ENCODE measurements around the gene BMP6. TPM values are rescaled to one million over a fixed set of nuclear protein-coding genes. Genes with fewer than 3 reads are reported as not detected.

The BMP6 gene
- total RNA-seq, 1 experiment from 2014 or later, result 1.6 TPM

- no TSS peak for BruUV-seq (replicated peaks)
- no peak overlapping the region for H3K4me3 ChIP-seq (replicated peaks in 1 of 2; ENCODE audit: low read depth in 1 of 2, low read length in 2 of 2)
- ChIA-PET CTCF (no interaction called here), POLR2A (no interaction called here), RAD21 (ENCODE audit: low non-redundant PET in 1 of 2, low total read pairs in 2 of 2, uncharacterized antibody in 2 of 2, unreplicated experiment in 2 of 2) (no interaction called here)
- intact Hi-C loops (cut with micrococcal nuclease), result no loop called here
- TF ChIP-seq SRF (IDR thresholded peaks at IDR 0.05; ENCODE audit: low read depth) (no peak), SP1 (IDR thresholded peaks at IDR 0.05; ENCODE audit: low read depth) (no peak), JUND (IDR thresholded peaks at IDR 0.05) (no peak), YY1 (IDR thresholded peaks at IDR 0.05; ENCODE audit: extremely low read depth, insufficient replicate concordance, low read depth, low read length) (no peak), FOSL1 (IDR thresholded peaks at IDR 0.05; ENCODE audit: low read depth) (no peak), ELF1 (IDR thresholded peaks at IDR 0.05; ENCODE audit: borderline replicate concordance, low read depth) (no peak), POLR2A (IDR thresholded peaks at IDR 0.05; ENCODE audit: borderline replicate concordance, extremely low read depth, insufficient read depth, insufficient read length) (no peak)
- TF ChIP-seq, protein P1, sequence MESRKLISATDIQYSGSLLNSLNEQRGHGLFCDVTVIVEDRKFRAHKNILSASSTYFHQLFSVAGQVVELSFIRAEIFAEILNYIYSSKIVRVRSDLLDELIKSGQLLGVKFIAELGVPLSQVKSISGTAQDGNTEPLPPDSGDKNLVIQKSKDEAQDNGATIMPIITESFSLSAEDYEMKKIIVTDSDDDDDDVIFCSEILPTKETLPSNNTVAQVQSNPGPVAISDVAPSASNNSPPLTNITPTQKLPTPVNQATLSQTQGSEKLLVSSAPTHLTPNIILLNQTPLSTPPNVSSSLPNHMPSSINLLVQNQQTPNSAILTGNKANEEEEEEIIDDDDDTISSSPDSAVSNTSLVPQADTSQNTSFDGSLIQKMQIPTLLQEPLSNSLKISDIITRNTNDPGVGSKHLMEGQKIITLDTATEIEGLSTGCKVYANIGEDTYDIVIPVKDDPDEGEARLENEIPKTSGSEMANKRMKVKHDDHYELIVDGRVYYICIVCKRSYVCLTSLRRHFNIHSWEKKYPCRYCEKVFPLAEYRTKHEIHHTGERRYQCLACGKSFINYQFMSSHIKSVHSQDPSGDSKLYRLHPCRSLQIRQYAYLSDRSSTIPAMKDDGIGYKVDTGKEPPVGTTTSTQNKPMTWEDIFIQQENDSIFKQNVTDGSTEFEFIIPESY (IDR thresholded peaks at IDR 0.05; ENCODE audit: extremely low read depth, insufficient replicate concordance, low read length), result no peak
- TF ChIP-seq, protein P2, sequence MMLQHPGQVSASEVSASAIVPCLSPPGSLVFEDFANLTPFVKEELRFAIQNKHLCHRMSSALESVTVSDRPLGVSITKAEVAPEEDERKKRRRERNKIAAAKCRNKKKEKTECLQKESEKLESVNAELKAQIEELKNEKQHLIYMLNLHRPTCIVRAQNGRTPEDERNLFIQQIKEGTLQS (IDR thresholded peaks at IDR 0.05), result no peak
- no peaks in the 10 kb centered on the region for H3K27me3 ChIP-seq (ENCODE audit: insufficient read depth, low read length)
- H3K9me2 ChIP-seq (ENCODE audit: insufficient read depth), result no peaks in the 10 kb centered on the region
- H3K9me3 ChIP-seq (ENCODE audit: control insufficient read depth in 1 of 2, insufficient read depth in 1 of 2, low read depth in 1 of 2, low read length in 2 of 2), result no peaks in the 10 kb centered on the region
- H3K4me2 ChIP-seq (ENCODE audit: low read length), result no peak overlapping the region
- H3K36me3 ChIP-seq (ENCODE audit: control insufficient read depth in 1 of 2, insufficient read depth in 2 of 2, low read length in 2 of 2), result no peaks in the 10 kb centered on the region
- ATAC-seq (no peak), DNase-seq (ENCODE audit: low read depth, low spot score) (no peak)
- H3K9ac ChIP-seq (ENCODE audit: low read length), result no peak overlapping the region
- H2AFZ ChIP-seq (ENCODE audit: low read depth, low read length, poor library complexity, severe bottlenecking), result no peak overlapping the region
- no peak overlapping the region for H3K27ac ChIP-seq (ENCODE audit: low read depth, low read length)
- peaks cover 0 to 6% of the 10 kb centered on the region in 2 experiments; a peak in 2 of 4 replicates for H3K4me1 ChIP-seq (ENCODE audit: control insufficient read depth in 1 of 2, insufficient read depth in 2 of 2, low read length in 2 of 2)
- H3K79me2 ChIP-seq (ENCODE audit: insufficient read depth, low read length), result no peaks in the 10 kb centered on the region
- H4K20me1 ChIP-seq (ENCODE audit: insufficient read depth), result no peaks in the 10 kb centered on the region
These were observed 22.7 kb upstream of the BMP6 start for GRCh38 chr6:7703148-7703680.

Data from HCT116 (cell line).